Colon (tissue), 2 donors: ENCODE data around the gene ZMYM2.
A peak's percentile ranks its signal among the peaks of the same experiment; 100 is the strongest.
"Not testable (repeated sequence)": the region's sequence is repeated elsewhere in the genome, so short reads cannot be mapped to it uniquely, and the experiment has no call there.

ENCODE experiments used
- FAIRE-seq: peaks from 2 replicates; lab custom pipeline; 2012; peaks lifted over from hg19 to GRCh38; lab: Jason Lieb, UNC
- donor health status: control.
- donor health status: control.

ZMYM2 gene

DNA sequence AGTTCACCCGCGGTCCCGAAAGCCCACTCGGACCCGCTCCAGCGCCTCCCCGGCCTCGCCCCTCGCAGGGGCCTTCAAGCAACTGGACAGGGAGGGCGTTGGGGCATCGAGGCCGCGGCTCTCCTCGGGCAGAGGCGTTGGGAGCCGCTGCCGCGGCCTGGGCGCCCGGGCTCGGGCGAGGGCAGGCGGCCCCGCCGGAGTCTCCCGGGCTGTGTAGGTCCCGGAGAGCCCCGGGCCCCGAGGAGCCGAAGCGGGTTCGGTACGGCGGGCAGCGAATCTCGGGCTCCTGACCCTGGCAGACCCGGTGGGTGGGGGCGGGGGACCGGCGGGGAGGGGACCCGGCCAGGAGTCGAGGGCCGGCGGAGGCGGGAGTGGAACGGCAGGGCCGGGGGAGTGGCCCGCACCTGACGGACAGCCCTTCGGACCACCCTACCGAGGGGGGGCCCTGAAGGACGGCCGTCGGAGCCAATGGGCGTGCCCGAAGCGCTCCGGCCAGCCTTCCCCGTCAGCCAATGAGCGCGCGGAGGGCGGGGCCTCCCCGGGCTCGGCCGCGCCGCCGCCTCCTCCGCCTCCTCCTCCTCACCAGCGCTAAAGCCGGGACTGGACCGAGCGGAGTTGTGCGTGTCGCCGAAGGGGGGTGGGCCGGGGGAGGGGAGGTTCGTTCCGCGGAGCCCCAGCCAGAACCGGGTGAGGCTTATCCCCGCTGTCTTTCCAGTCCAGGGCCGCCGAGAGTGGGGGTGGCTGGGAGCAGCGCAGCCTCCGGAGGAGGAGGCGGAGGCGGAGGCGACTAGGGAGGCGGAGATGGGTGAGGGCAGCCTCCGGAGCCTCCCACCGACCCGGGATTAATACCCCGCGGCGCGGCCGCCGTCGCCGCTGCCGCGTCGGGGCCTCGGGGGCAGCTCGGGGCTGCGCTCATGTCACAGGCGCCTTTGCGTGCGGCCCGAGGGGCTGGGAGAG lies at the start of gene ZMYM2:
Gene ZMYM2 (plus strand): TSS at position 573 of the 957 bp plus-strand sequence. CDS start 34,346 bp downstream, outside the sequence.
- FAIRE-seq, result no peak

DNA sequence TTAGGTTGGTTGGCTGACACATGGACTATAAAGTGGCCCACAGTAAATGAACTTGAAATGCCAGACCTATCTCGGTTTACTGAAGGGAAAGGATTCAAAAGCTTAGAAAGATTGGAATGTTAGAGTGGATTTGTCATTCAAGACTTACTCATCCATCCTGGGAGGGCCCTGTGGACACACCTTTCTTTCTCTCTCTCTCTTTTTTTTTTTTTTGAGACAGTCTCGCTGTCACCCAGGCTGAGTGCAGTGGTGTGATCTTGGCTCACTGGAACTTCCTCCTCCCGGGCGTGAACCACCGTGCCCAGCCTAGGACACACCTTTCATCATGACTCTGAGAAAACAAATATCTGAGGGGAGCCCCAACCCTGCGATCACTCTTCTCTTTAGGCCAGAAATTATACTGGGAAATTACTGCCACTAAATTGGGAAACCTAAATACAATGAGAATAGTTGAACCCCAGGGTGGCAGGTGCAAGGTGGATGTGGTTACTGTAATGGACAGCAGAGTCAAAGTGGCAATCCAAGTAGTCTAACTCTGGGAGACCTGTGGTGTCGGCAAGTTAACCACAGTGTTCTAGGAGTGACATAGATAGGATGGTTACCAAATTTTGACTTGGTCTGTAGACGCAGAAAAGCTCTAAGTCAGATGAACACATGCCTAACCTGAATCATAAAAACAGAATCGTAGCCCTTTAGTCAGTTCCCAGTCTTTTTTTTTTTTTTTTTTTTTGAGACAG lies 48.0 kb upstream of the ZMYM2 start:
- no peak for FAIRE-seq

DNA sequence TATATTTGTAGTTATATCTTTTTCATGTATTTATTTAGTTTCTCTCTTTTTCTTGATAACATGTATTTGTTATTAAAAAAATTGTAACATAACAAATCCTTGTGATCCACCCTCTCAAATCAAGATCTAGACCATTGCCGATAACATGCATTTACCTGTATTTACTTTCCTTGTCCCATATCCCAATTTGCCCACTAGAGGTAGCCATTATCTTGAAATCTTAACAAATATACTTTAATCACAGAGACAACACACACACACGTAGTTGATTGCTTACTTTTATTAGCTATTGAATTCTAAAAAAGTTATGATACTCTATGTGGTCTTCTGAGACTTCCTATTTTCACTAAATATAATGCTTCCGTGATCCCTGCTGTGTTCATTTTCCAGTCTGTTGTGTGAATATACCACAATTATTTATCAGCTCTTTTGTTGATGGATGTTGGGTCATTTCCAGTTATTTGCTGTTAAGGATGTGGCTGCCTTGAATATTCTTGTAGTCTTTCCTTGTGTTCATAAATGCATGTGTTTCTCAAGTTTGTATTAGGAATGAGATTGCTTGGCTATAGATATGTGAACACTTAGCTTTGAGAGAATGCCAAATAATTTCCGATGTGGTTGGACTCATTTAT lies 31.3 kb upstream of the ZMYM2 start:
- FAIRE-seq, result no peak

DNA sequence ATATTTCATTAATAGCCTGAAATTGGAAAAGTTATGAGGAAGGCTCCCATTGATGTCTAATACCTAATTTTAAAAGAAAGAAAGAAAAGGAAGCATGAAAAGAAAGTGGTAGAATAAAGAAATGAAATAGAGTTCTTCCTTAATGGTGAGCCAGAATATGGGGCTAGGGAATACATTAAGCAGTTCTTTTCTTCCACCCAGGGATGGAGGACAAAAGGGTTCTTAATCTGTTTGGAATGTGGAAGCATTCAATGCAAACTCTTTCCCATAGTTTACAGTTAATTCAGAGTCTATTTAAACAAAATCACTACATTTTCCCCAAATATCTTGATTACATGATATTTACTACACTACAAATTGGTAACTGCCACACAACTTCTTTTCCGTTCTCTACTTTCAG lies 18.4 kb upstream of the ZMYM2 start:
- FAIRE-seq, result no peak

DNA sequence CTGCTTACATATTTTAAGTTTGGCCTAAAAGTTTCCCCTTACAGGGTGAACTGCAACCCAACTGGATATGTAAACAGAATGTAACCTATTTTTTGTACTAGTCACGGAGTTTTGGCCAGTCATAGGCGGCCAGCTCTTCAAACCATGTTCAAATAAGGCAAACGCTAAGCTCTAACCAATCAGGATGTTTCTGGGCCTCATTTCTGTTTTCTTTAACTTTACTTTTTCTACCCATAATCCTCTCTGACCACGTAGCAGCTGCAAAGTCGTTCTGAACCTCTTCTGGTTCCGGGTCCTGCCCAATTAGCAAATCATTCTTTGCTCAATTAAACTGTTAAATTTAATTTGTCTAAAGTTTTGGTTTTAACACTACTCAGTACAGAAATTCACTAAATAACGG lies 8.2 kb upstream of the ZMYM2 start:
- FAIRE-seq, result no peak

DNA sequence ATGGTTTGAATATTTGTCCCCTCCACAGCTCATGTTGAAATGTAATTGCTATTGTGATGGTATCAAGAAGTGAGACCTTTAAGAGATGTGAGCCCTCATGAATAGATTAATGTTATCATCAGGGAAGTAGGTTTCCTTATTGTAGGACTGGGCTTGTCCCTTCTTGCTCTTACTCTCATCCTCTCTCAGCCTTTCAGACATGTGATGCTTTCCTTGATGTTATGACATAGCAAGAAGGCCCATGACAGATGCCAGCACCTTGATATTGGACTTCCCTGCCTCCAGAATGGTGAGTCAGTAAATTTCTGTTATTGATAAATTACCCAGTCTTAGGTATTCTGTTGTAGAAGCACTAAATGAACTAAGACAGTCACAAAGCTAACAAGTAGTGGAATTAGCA lies 5.7 kb upstream of the ZMYM2 start:
- no peak for FAIRE-seq

DNA sequence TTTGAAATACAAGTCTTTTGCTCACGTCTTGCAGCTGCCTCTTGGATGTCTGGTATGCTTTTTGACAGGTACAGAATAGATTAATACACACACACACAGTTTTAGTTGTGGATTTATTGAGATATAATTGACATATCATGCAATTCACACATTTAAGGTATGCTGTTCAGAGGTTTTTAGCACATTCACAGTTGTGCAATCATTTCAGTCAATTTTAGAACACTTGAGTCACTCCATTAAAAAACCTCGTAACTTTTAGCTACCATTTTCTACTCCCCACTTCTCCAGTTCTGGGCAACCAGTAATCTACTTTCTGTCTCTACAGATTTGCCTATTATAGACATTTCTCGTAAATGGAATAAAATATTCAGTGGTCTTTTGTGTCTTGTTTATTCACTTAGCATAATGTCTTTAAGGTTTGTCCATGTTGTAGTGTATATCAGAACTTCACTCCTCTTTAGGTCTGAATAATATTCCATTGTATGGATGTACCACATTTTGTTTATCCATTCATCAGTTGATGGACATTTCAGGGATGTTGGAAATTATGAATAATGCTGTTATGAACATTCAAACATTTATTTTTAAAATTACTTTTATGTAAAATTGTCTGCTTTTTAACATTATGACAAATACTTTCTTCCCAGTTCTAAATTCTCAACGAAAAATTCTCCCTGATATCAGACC lies 2.5 kb upstream of the ZMYM2 start:
- FAIRE-seq, result no peak

DNA sequence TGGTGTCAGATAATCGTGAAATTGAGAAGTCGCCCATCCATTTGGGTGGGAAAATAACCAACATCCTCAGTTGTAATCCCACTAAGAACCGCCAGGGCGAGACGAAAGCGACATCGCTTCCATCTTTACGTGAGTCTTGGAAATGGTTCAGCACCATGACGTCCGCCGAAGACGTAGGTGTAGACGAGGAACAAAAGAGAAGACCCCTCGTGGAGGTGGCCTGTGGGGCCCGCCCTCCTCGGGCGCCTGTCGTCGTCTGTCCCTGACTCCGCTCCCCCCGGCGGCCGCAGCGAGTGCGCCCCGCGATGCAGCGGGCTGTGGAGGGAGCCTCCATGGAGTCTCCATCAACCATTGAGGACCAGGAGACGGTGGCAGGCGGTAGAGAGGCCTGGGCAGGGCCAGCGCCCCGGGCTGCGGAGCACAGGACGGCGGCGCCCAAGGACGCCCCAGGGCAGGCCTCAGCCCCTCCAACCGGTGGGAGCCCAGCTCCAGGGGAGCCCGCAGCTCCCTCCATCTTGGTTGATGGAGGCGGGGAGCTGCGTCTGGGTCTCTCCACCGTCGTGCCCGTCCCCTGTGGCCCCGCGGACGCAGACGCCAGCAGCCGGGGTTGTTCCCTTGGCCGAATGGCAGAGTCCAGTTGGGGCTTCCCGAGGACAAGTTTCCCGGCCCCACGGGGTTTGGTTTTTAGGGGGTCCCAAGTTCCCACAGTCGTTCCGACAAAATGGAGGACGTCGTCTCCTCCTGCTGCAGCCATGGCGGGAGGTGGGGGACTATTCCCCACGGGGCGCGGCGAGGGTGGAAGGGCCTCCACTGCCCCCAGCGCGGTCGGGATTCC lies 990 bp upstream of the ZMYM2 start:
- no peak for FAIRE-seq

DNA sequence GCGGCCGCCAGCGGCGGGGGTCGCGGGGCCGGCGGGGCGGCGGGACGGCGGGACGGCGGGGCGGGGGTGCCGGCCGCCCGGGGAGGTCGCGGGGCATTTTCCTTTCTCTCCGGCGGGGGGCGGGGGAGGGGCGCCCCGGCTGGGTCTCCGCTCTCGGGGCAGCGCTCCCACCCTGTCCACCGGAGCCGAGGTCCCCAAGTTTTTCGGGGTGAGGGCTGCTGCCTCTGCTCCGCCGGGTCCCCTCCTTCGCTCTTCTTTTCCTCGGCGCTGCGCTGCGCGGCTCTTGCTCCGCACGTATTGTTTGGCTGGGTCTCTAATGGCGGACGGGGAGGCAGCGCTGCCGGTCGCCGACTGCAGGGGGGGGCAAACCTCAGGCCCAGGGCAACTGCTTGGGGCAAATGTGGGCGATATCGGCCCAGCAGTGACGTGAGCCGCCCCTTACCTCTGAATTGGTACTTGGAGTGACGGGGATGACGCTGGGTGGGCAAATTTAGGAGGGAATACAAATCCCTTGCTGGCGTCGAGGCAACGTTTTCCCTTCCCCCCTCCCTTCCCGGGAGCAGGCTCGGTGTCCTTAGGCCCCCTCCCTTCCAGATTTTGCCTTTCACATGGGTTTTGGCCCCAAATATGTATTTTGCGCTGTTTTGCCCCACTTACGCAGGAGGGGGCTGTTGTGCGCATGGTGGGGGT lies 759 bp downstream of the ZMYM2 start:
- FAIRE-seq, result no peak

DNA sequence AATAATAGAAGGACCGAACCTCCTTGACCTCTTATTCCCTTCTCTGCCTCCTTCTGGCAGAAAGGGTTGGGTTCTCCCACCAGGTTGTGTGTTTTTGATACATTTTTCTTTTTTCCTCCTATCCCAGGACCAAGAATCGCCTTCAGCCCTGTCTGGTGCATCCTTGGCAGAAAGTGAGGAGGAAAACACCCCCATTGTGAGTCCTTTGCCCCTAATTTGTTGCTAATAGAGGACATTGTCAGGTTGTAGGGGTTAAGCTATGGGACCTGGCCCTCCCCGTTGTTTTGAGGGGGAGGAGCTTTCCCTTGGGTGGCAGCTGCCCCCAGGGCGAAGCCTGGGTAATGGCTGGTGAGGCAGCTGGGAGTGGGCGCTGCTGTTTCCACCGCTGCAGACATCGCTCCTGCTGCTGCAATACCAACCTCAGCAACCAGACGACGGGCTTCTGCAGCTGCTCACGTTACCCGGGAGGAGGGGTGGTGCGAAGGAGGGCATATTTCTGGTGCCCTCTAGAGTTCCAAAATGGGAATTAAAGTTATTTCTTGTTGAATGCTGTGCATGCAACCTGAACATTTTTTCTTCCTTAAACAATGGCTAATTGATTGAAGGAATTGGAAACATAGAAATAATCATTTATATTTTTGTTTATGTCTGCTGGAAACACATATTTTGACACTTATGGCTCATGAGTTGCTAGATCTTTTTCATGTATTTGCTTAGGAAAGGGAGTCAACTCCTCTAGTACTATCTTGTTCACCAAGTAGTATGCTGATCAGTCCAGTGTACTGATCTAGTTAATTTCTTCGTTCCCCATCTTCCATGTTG lies 1.5 kb downstream of the ZMYM2 start:
- peak; percentile 89 for FAIRE-seq

DNA sequence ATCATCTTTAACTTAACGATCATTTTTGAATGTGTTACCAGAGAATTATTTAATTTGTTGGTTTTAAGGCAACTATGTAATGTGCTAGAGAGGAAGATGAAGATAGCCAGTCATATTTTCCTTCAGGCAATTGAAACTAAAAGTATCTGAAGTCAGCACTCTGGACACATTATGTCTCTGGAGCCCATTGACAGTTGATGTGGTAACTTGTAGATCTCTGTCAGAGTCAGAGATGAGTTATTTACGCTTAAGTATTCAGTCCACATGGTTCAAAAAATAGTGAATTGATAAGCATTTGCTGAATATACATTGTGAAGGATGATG lies 2.1 kb downstream of the ZMYM2 start:
- no peak for FAIRE-seq

DNA sequence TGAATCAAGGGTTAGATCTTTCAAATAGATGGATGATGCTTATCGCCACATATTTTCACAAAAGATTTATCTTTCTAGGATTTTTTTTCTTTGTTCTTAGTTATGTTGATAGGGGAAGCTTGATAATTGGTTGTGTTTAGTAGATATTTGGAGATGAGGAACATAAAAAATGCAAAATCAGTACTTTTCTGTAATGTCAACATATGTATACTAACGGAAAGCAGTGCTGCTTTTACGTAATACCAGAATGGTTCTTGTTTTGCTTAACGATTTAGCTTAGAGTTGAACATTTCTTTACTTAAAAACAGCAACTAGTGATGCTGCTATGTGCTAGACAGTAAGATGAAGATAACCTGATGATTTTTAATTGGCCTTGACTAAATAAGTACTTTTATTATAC lies 3.0 kb downstream of the ZMYM2 start:
- no peak for FAIRE-seq

DNA sequence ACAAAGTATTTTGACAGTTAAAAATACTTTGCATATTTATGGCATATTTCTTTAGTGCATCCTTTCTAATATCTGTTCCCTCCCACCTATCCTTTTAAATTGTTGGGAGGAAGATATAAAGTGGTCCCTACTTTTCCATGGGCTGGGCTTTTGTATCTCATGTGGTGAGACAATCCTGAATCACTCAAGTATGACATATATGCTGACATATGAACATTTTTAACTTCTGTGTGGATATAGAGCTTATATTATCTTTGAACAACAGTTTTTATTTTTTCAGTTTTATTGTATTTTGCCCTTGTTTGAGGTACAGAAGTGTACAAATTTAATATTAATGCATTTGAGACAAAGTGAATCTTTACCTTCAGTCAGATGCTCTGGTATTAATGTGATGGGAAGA lies 3.4 kb downstream of the ZMYM2 start:
- FAIRE-seq, result no peak

DNA sequence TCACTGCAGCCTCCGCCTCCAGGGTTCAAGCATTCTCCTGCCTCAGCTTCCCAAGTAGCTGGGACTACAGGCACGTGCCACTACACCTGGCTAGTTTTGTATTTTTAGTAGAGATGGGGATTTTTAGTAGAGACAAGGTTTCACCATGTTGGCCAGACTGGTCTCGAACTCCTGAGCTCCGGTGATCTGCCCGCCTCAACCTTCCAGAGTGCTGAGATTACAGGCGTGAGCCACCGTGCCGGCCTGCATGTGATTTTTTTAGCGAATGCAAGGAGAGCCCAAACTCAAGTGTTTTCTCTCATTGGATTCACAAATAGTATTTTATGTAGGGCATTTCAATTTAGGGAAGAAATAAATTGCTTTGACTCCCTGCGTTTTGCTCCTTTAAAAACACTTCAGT lies 4.4 kb downstream of the ZMYM2 start:
- no peak for FAIRE-seq

DNA sequence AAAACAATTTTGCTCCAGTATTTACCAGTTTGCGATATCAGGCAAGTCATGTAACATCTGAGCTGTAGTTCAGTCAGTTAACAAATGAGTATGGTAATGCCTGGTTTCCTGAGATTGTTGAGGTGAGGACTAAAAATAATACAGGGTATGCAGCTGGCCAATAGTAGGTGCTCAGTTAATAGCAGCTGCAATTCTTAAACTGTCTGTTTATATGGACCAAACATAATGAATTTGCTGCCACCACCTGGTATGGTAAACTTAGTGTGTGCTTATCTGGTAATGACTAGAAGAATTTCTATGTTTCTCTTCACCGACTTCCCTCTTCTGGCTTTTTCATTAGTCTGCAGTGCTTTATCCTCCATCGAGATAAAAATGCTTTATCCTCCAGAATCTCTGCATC lies 9.1 kb downstream of the ZMYM2 start:
- FAIRE-seq, result no peak

DNA sequence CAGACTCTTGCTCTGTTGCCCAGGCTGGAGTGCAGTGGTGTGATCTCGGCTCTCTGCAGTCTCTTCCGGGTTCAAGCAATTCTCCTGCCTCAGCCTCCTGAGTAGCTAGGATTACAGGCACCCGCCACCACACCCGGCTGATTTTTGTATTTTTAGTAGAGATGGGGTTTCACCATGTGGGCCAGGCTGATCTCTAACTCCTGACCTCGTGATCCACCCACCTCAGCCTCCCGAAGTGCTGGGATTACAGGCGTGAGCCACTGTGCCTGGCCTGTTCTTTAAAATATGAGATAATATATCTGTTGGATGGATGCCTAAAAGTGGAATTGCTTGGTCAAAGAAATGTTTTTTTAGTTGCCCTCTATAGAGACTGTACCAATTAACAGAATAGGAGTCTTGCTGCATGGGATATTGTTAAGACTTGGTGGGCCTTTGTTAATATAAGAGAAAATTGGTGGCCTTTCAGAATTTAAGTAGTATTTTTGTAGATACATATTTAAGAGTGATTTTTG lies 16.0 kb downstream of the ZMYM2 start:
- FAIRE-seq, result not testable (repeated sequence)

DNA sequence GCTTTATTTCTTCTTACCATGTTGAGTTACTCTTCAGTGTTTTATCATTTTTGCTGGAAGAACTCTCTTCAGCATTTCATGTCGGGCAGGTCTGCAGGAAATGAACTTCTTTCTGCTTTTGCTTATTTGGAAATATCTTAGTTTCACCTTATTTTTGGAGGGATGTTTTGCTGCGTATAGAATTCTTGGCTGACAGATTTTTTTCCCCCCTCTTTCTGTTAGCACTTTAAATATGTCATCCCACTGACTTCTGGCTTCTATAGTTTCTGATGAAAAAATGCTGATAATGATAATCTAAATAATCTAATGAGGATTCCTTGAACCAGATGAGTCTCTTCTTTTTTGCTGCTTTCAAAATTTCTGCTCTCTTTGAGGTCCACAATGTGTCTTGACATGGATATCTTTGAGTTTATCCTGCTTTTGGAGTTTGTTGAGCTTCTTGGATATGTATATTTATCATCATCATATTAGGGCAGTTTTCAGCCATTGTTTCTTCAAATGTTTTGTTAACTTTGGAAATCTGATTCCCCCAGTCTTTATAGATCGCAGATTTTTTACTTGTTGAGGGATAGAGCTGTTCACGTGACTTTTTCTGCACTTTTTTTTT lies 20.4 kb downstream of the ZMYM2 start:
- no peak for FAIRE-seq

DNA sequence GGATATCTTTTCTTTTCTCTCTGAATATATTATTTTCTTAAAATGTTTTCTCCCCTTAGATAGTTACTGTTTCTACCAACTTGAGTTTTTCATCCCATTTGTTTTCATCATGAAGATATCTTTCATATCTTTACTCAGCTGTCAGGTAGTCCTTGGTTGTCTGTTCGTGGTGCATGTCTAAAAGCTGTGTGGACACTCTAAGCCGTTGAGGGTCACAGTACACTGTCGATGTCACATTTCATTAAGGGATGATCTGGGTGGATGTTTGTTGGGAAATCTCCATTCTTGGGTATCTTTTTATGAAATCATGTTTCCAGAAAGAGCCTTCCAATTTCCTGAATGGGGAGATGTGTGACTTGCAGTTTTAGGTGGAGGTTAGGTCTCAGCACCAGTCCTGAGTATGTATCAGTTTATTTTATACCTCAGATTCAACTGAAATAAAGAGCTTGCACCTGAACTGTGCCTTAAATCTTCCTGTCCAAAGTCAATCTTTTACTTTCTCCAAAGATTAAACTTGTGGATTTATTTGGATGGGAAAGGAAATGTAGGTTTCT lies 23.2 kb downstream of the ZMYM2 start:
- no peak for FAIRE-seq

DNA sequence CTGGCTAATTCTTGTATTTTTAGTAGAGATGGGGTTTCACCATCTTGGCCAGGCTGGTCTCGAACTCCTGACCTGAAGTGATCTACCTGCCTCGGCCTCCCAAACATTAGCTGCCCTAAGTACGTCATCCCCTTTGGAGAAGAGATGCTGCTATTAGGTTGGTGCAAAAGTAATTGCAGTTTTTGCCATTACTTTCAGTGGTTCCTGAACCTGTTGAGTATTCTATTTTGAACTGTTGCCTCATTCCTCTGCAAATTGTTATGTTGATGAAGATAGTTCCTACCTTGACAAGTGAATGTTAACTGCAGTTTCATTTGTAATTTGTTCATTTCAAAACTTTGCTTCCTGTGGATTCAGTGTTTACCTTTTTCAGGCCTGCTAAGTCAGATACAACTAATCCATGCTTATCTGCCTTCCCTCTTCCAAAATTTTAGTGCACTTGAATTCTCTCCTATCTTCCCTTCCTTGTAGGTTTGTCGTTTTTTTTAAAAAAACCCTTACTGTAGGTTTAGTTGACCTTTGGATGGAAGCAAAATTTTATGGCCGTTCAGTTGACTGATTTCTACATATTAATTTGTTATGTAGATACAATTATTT lies 24.0 kb downstream of the ZMYM2 start:
- no peak for FAIRE-seq
